Naive thymus-derived CD4-positive, alpha-beta T cell (primary cell): ENCODE data around the gene RIPK1. TPM values are rescaled to one million over a fixed set of nuclear protein-coding genes. Genes with fewer than 3 reads are reported as not detected.
A peak's percentile ranks its signal among the peaks of the same experiment; 100 is the strongest.
"Not testable (repeated sequence)": the region's sequence is repeated elsewhere in the genome, so short reads cannot be mapped to it uniquely, and the experiment has no call there.

Experiments
- ATAC-seq: fragments of 150-1000 bp; cut with Tn5 transposase; 2 replicates; pipeline ENCODE4 v1.10.0; 2021; ENCODE audit warnings: mild to moderate bottlenecking, moderate library complexity
- CTCF ChIA-PET: fragments of 350-600 bp; sonication (Branson Sonifier 250); formaldehyde crosslinking; loops from one replicate; lab custom pipeline; 2021; ENCODE audit warnings: antibody characterized with exemption; lab: Charles Lee
- POLR2A ChIA-PET: fragments of 350-600 bp; sonication (Branson Sonifier 250); formaldehyde crosslinking; loops from one replicate; lab custom pipeline; 2021; ENCODE audit warnings: antibody characterized with exemption, inconsistent platforms; lab: Charles Lee
- DNase-seq, 9 donors: peaks; one replicate each; pipeline versions ENCODE4 v3.0.0 to v3.0.0-alpha.2; 2020 to 2022; ENCODE audit warnings: mixed read lengths in 1 of 9
- H3K27ac ChIP-seq: one replicate; pipeline ENCODE4 v1.7.0; 2013; ENCODE audit warnings: mild to moderate bottlenecking, low read depth, low read length, moderate library complexity
- H3K27me3 ChIP-seq, 2 donors: one replicate each; pipeline ENCODE4 v1.7.0; 2013; ENCODE audit warnings: low read length in 2 of 2, mild to moderate bottlenecking in 2 of 2, moderate library complexity in 2 of 2; ENCODE audit not compliant: control insufficient read depth in 2 of 2, insufficient read depth in 2 of 2
- H3K36me3 ChIP-seq, 3 experiments: 1 replicate in 2 of 3; 2 replicates in 1 of 3; pipeline ENCODE4 v1.7.0; 2013; ENCODE audit warnings: low read length in 3 of 3, mild to moderate bottlenecking in 3 of 3, moderate library complexity in 1 of 3; ENCODE audit not compliant: insufficient read depth in 3 of 3, control insufficient read depth in 2 of 3
- H3K4me1 ChIP-seq, 2 donors: one replicate each; pipeline ENCODE4 v1.7.0; 2013; ENCODE audit warnings: low read length in 2 of 2, mild to moderate bottlenecking in 2 of 2, moderate library complexity in 1 of 2; ENCODE audit not compliant: control insufficient read depth in 2 of 2, insufficient read depth in 2 of 2
- H3K4me3 ChIP-seq: 2 replicates; pipeline ENCODE4 v1.7.0; 2013; ENCODE audit warnings: mild to moderate bottlenecking, low read length
- H3K9me3 ChIP-seq, 3 experiments: 1 replicate in 2 of 3; 2 replicates in 1 of 3; pipeline ENCODE4 v1.7.0; 2013; ENCODE audit warnings: low read length in 3 of 3; ENCODE audit not compliant: control insufficient read depth in 2 of 3
- H3K27ac Mint-ChIP-seq, 9 donors: one replicate each; pipeline ENCODE4 v1.8.0; 2020 to 2022; ENCODE audit warnings: mixed read lengths in 9 of 9, mild to moderate bottlenecking in 8 of 9, moderate library complexity in 5 of 9, inconsistent platforms in 2 of 9
- H3K27me3 Mint-ChIP-seq, 5 donors: one replicate each; pipeline ENCODE4 v1.8.0; 2021 to 2022; ENCODE audit warnings: mixed read lengths in 5 of 5, mild to moderate bottlenecking in 1 of 5
- H3K36me3 Mint-ChIP-seq, 5 donors: one replicate each; pipeline ENCODE4 v1.8.0; 2020 to 2022; ENCODE audit warnings: mixed read lengths in 5 of 5, mild to moderate bottlenecking in 3 of 5, inconsistent platforms in 1 of 5
- H3K4me1 Mint-ChIP-seq, 7 donors: one replicate each; pipeline ENCODE4 v1.8.0; 2020 to 2022; ENCODE audit warnings: mixed read lengths in 7 of 7, mild to moderate bottlenecking in 3 of 7, inconsistent platforms in 1 of 7
- H3K4me3 Mint-ChIP-seq, 10 donors: one replicate each; pipeline ENCODE4 v1.8.0; 2020 to 2022; ENCODE audit warnings: mild to moderate bottlenecking in 10 of 10, mixed read lengths in 10 of 10, moderate library complexity in 6 of 10, inconsistent platforms in 2 of 10
- H3K9me3 Mint-ChIP-seq, 11 donors: one replicate each; pipeline ENCODE4 v1.8.0; 2020 to 2022; ENCODE audit warnings: mixed read lengths in 11 of 11, mild to moderate bottlenecking in 4 of 11, inconsistent platforms in 1 of 11, moderate library complexity in 1 of 11
- intact Hi-C, 2 donors: fragments of 100-400 bp; cut with micrococcal nuclease; formaldehyde crosslinking; loops; one replicate each; pipeline ENCODE4 v1.15.1; 2023
- polyA plus RNA-seq, 2 donors: library from polyadenylated mRNA; unstranded; fragments of 300-500 nt; fragmentation: Illumina TruSeq; gene quantifications; one replicate each; pipeline ENCODE4 v1.2.3, GENCODE V29; 2021
- total RNA-seq, 6 experiments: library from RNA in 5 of 6; stranded (reverse) in 5 of 6; gene quantifications; 1 replicate in 5 of 6; 2 replicates in 1 of 6; pipeline ENCODE4 v1.2.3 and lab custom pipeline; 2021 to 2026

Gene RIPK1
- total and polyA plus RNA-seq, 7 experiments from 2014 or later, result 17.1 to 34.8 (median 25.4) TPM

DNA sequence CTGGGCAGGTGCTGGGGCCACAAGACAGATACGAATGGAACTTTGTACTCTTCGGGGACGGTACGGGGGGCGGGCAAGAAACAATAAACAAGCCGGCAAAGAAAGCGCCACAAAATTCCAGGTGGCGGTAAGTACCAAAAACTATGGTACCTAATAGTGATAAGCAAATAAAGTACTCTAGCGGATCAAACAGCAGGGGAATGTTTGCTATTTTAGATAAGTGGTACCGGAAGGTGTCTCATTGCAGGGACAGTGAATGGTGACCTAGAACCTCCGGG lies 15.1 kb upstream of the RIPK1 start:
- no peak for DNase-seq
- Mint-ChIP-seq H3K4me1 (peaks cover 7 to 36% (median 17%) of the 10 kb centered on the region in 7 donors), H3K36me3 (no peaks in the 10 kb centered on the region), H3K27ac (peak overlapping the region in 7 of 9 donors; percentile 56 to 84 (median 69)), H3K27me3 (peaks cover 0 to 23% (median 0%) of the 10 kb centered on the region in 5 donors), H3K4me3 (peak overlapping the region; percentile 70 to 83 (median 76)), H3K9me3 (no peaks in the 10 kb centered on the region)
- H3K27ac ChIP-seq, result peak overlapping the region; percentile 63
- H3K27me3 ChIP-seq, result no peaks in the 10 kb centered on the region
- ChIA-PET CTCF (interaction anchor here (0.6 to 2.0 kb wide), 11 partner anchors 15 to 63 kb away, joined by 3 to 13 read pairs (median 4); partner anchors contain the start of genes NQO2 and RIPK1), POLR2A (interaction anchor here (0.7 to 2.9 kb wide), 16 partner anchors 13 to 213 kb away, joined by 3 to 33 read pairs (median 6); partner anchors contain the start of genes NQO2 and RIPK1)
- intact Hi-C loops, result loop anchor here (1.0 to 10.0 kb wide), 8 partner anchors 10 to 808 kb away; partner anchors contain the start of genes NQO2 (in 2 of the 2), BPHL (in 1 of the 2) and GMDS (in 1 of the 2)
- no peaks in the 10 kb centered on the region for H3K36me3 ChIP-seq
- no peaks in the 10 kb centered on the region for H3K9me3 ChIP-seq
- peaks cover 5% of the 10 kb centered on the region in 2 donors for H3K4me1 ChIP-seq
- no peak for ATAC-seq
- peak overlapping the region; percentile 64 for H3K4me3 ChIP-seq

GRCh38 chr6:3054229-3055157 lies 13.8 kb upstream of the RIPK1 start:
- not testable (repeated sequence) for DNase-seq, H3K27me3 ChIP-seq, H3K9me3 ChIP-seq, H3K4me1 ChIP-seq, H3K36me3 Mint-ChIP-seq, ATAC-seq, H3K9me3 Mint-ChIP-seq, H3K4me3 ChIP-seq, H3K27ac ChIP-seq, H3K36me3 ChIP-seq
- Mint-ChIP-seq H3K27me3 (peaks cover 0 to 11% (median 0%) of the 10 kb centered on the region in 5 donors), H3K4me1 (peaks cover 13 to 48% (median 26%) of the 10 kb centered on the region in 7 donors), H3K4me3 (peak overlapping the region; percentile 8 to 83 (median 66)), H3K27ac (peak overlapping the region in 6 of 9 donors; percentile 20 to 58 (median 32))
- CTCF ChIA-PET, result interaction anchor here (0.6 to 4.1 kb wide), 10 partner anchors 16 to 263 kb away, joined by 3 to 17 read pairs (median 3); partner anchors contain the start of gene NQO2
- POLR2A ChIA-PET, result interaction anchor here (0.8 to 2.9 kb wide), 14 partner anchors 12 to 157 kb away, joined by 3 to 33 read pairs (median 6); partner anchors contain the start of genes NQO2 and RIPK1
- intact Hi-C loops, result loop anchor here in 1 of 2 donors (5.0 to 10.0 kb wide), 2 partner anchors 207 to 810 kb away; partner anchors contain the start of gene GMDS

GRCh38 chr6:3055158-3055499 lies 13.2 kb upstream of the RIPK1 start:
- POLR2A ChIA-PET, result interaction anchor here (1.4 to 2.5 kb wide), 2 partner anchors 11 to 54 kb away, joined by 4 to 9 read pairs; no protein-coding TSS in a partner anchor

DNA sequence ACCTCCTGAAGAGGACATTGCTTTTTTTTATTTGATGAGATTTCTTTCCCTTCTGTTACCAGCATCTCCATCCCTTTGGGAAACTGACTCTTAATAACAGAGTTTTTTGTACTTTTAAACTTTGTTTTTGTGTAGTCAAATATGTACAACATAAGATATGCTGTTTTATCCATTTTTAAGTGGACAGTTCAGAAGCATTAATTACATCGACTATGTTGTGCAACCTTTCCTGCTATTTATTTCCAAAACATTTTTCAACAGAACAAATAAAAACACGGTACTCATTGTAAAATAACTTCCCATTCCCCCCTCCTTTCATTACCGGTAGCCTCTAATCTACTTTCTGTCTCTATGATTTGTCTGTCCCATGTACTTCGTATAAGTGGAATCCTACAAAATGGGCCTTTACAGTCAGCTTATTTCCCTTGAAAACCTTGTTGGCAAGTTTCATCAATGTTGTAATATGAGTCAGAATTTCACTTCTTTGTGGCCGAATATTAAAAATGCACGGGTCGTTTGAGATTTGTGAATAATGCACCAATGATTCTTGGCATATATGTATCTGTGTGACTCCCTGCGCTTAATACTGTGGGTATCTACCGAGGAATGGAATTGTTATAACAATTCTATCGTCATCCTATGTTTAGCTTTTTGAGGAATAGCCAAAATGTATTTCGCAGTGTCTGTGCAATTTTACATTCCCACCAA lies 11.1 kb upstream of the RIPK1 start:
- ATAC-seq (no peak), DNase-seq (no peak)
- Mint-ChIP-seq H3K4me3 (no peak overlapping the region), H3K27me3 (peaks cover 0 to 3% (median 0%) of the 10 kb centered on the region in 5 donors), H3K9me3 (no peaks in the 10 kb centered on the region), H3K36me3 (no peaks in the 10 kb centered on the region), H3K4me1 (peaks cover 16 to 51% (median 27%) of the 10 kb centered on the region in 7 donors), H3K27ac (peak overlapping the region in 1 of 9 donors; percentile 26)
- Histone ChIP-seq H3K9me3 (no peaks in the 10 kb centered on the region), H3K4me1 (peaks cover 5% of the 10 kb centered on the region in 2 donors), H3K27me3 (no peaks in the 10 kb centered on the region), H3K4me3 (no peak overlapping the region), H3K27ac (no peak overlapping the region), H3K36me3 (no peaks in the 10 kb centered on the region)
- POLR2A ChIA-PET, result interaction anchor here (0.6 to 4.4 kb wide), 5 partner anchors 11 to 635 kb away, joined by 3 to 33 read pairs (median 4); partner anchors contain the start of genes NQO2 and RIPK1
- intact Hi-C loops, result loop anchor here in 1 of 2 donors (5.0 to 10.0 kb wide), 2 partner anchors 210 to 812 kb away; partner anchors contain the start of gene GMDS
- CTCF ChIA-PET, result interaction anchor here (0.6 to 4.1 kb wide), 7 partner anchors 11 to 211 kb away, joined by 3 to 17 read pairs (median 4); partner anchors contain the start of gene RIPK1

More at GRCh38 chr6:3055158-3055499, 13.2 kb upstream of the RIPK1 start:
- H3K27ac Mint-ChIP-seq, result peak overlapping the region in 2 of 9 donors; percentile 22 to 55
- peaks cover 13 to 51% (median 27%) of the 10 kb centered on the region in 7 donors for H3K4me1 Mint-ChIP-seq
- ATAC-seq, H3K27me3 ChIP-seq, H3K36me3 Mint-ChIP-seq, H3K9me3 Mint-ChIP-seq, DNase-seq, H3K4me1 ChIP-seq, H3K36me3 ChIP-seq, H3K4me3 ChIP-seq, H3K9me3 ChIP-seq, H3K27ac ChIP-seq, H3K27me3 Mint-ChIP-seq: not testable (repeated sequence)
- H3K4me3 Mint-ChIP-seq, result peak overlapping the region in 5 of 10 donors; percentile 5 to 71 (median 47)
- CTCF ChIA-PET, result interaction anchor here (0.8 to 4.1 kb wide), 2 partner anchors 55 to 58 kb away, joined by 3 to 17 read pairs; partner anchors contain the start of gene NQO2
- intact Hi-C loops, result loop anchor here in 1 of 2 donors (5.0 to 10.0 kb wide), 2 partner anchors 208 to 810 kb away; partner anchors contain the start of gene GMDS

- ATAC-seq (no peak), DNase-seq (no peak)
- peaks cover 0 to 3% (median 0%) of the 10 kb centered on the region in 5 donors for H3K27me3 Mint-ChIP-seq
- H3K9me3 Mint-ChIP-seq, result no peaks in the 10 kb centered on the region
- Histone ChIP-seq H3K27me3 (no peaks in the 10 kb centered on the region), H3K9me3 (no peaks in the 10 kb centered on the region), H3K4me3 (no peak overlapping the region), H3K4me1 (no peaks in the 10 kb centered on the region), H3K36me3 (peaks cover 0 to 2% (median 0%) of the 10 kb centered on the region in 3 experiments), H3K27ac (no peak overlapping the region)
- peak overlapping the region in 1 of 10 donors; percentile 49 for H3K4me3 Mint-ChIP-seq
- ChIA-PET POLR2A (interaction anchor here (1.1 to 4.4 kb wide), 2 partner anchors 27 to 69 kb away, joined by 5 to 33 read pairs; no protein-coding TSS in a partner anchor), CTCF (interaction anchor here (0.6 to 1.8 kb wide), 4 partner anchors 32 to 69 kb away, joined by 3 to 5 read pairs (median 3); no protein-coding TSS in a partner anchor)
- intact Hi-C loops, result loop anchor here in 1 of 2 donors (5.0 to 10.0 kb wide), 2 partner anchors 212 to 814 kb away; partner anchors contain the start of gene GMDS
- H3K4me1 Mint-ChIP-seq, result peaks cover 9 to 37% (median 18%) of the 10 kb centered on the region in 7 donors
- peak overlapping the region in 3 of 9 donors; percentile 6 to 51 (median 45) for H3K27ac Mint-ChIP-seq
- H3K36me3 Mint-ChIP-seq, result no peaks in the 10 kb centered on the region
Measured at GRCh38 chr6:3058957-3059356, 9.3 kb upstream of the RIPK1 start.
